HEK293 (cell line): ENCODE results near the gene WFS1.

Experiments used
- GLI2 ChIP-seq: fragments of 450-650 bp; formaldehyde crosslinking; IDR thresholded peaks from 2 replicates; pipeline ENCODE4; 2017; ENCODE audit warnings: missing biosample characterization, missing genetic modification characterization, low read depth, borderline replicate concordance
- GLIS1 ChIP-seq: fragments of 450-650 bp; formaldehyde crosslinking; IDR thresholded peaks from 2 replicates; pipeline ENCODE4 v1.5.1; 2016; ENCODE audit warnings: missing biosample characterization, missing genetic modification characterization
- SP3 ChIP-seq: fragments of 450-650 bp; formaldehyde crosslinking; IDR thresholded peaks from 2 replicates; pipeline ENCODE4 v1.5.1; 2016; ENCODE audit warnings: missing biosample characterization, missing genetic modification characterization
- WT1 ChIP-seq: fragments of 450-650 bp; formaldehyde crosslinking; IDR thresholded peaks from 2 replicates; pipeline ENCODE4 v1.5.1; 2016; ENCODE audit warnings: missing biosample characterization, missing genetic modification characterization
- ZBTB20 ChIP-seq: fragments of 450-650 bp; formaldehyde crosslinking; IDR thresholded peaks from 2 replicates; pipeline ENCODE4 v1.5.1; 2016; ENCODE audit warnings: missing biosample characterization, missing genetic modification characterization
- ZBTB8A ChIP-seq: fragments of 450-650 bp; formaldehyde crosslinking; IDR thresholded peaks from 2 replicates; pipeline ENCODE4 v1.5.1; 2016; ENCODE audit warnings: missing biosample characterization, missing genetic modification characterization
- ZFHX2 ChIP-seq: fragments of 450-650 bp; formaldehyde crosslinking; conservative IDR thresholded peaks from 2 replicates; pipeline ENCODE4 v1.5.1; 2016; ENCODE audit warnings: missing biosample characterization, missing genetic modification characterization
- ZNF155 ChIP-seq: fragments of 450-650 bp; formaldehyde crosslinking; IDR thresholded peaks from 2 replicates; pipeline ENCODE4 v1.5.1; 2016; ENCODE audit warnings: missing biosample characterization, missing genetic modification characterization
- ZNF239 ChIP-seq: fragments of 450-650 bp; formaldehyde crosslinking; IDR thresholded peaks from 2 replicates; pipeline ENCODE4 v1.5.1; 2016; ENCODE audit warnings: missing biosample characterization, missing genetic modification characterization
- ZNF341 ChIP-seq: fragments of 450-650 bp; formaldehyde crosslinking; IDR thresholded peaks from 2 replicates; pipeline ENCODE4; 2016; ENCODE audit warnings: low read depth, missing biosample characterization, missing genetic modification characterization
- ZNF404 ChIP-seq: fragments of 450-650 bp; formaldehyde crosslinking; IDR thresholded peaks from 2 replicates; pipeline ENCODE4 v1.5.1; 2017; ENCODE audit warnings: missing biosample characterization, missing genetic modification characterization
- ZNF514 ChIP-seq: fragments of 450-650 bp; formaldehyde crosslinking; IDR thresholded peaks from 2 replicates; pipeline ENCODE4 v1.5.1; 2016; ENCODE audit warnings: missing biosample characterization, missing genetic modification characterization
- ZNF701 ChIP-seq: fragments of 450-650 bp; formaldehyde crosslinking; IDR thresholded peaks from 2 replicates; pipeline ENCODE4 v1.5.1; 2016; ENCODE audit warnings: missing biosample characterization, missing genetic modification characterization
- ZXDB ChIP-seq: fragments of 450-650 bp; formaldehyde crosslinking; IDR thresholded peaks from 2 replicates; pipeline ENCODE4 v1.5.1; 2016; ENCODE audit warnings: missing biosample characterization, missing genetic modification characterization
- TF ChIP-seq, protein P1 (sequence below): IDR thresholded peaks from 2 replicates; pipeline ENCODE4 v1.6.1; 2011; ENCODE audit warnings: mild to moderate bottlenecking, low read depth, low read length, borderline replicate concordance
- TF ChIP-seq, protein P2 (sequence below): fragments of 450-650 bp; formaldehyde crosslinking; IDR thresholded peaks from 2 replicates; pipeline ENCODE4 v1.5.1; 2016; ENCODE audit warnings: missing biosample characterization, missing genetic modification characterization
- TF ChIP-seq, protein P3 (sequence below): fragments of 450-650 bp; formaldehyde crosslinking; IDR thresholded peaks from 2 replicates; pipeline ENCODE4 v1.5.1; 2016; ENCODE audit warnings: missing biosample characterization, missing genetic modification characterization
- TF ChIP-seq, protein P4 (sequence below): fragments of 450-650 bp; formaldehyde crosslinking; IDR thresholded peaks from 2 replicates; pipeline ENCODE4 v1.5.1; 2016; ENCODE audit warnings: missing biosample characterization, missing genetic modification characterization
- TF ChIP-seq, protein P5 (sequence below): fragments of 450-650 bp; formaldehyde crosslinking; IDR thresholded peaks from 2 replicates; pipeline ENCODE4 v1.5.1; 2017; ENCODE audit warnings: missing biosample characterization, missing genetic modification characterization

WFS1 gene

DNA sequence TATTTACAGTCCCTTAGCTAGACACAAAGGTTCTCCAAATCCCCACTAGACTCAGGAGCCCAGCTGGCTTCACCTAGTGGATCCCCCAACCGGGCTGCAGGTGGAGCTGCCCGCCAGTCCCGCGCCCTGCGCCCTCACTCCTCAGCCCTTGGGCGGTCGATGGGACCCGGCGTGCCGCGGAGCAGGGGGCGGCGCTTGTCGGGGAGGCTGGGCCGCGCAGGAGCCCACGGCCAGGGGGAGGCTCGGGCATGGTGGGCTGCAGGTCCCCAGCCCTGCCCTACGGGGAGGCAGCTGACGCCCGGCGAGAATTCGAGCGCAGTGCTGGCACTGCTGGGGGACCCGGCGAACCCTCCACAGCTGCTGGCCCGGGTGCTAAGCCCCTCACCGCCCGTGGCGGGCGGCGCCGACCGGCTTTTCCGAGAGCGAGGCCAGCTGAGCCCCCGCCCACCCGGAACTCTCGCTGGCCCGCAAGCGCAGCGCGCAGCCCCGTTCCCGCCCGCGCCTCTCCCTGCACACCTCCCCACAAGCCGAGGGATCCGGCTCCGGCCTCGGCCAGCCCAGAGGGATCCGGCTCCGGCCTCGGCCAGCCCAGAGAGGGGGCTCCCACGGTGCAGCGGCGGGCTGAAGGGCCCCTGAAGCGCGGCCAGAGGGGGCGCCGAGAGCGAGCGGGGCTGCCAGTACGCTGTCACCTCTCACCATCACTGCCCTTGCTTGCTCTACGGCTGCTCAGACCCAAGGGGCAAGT lies 39.4 kb downstream of the WFS1 start (continued):
- TF ChIP-seq ZFHX2 (tag by site-specific recombination): peak; percentile 55; the same call in 1 of the 2 replicates
- peak; percentile 43; the same call in 1 of the 2 replicates for TF ChIP-seq SP3 (tag by site-specific recombination)
- no peak for TF ChIP-seq GLI2 (tag by site-specific recombination)
- no peak for TF ChIP-seq ZXDB (tag by site-specific recombination)
- TF ChIP-seq ZNF701 (tag by site-specific recombination): no peak
- TF ChIP-seq, protein P1, sequence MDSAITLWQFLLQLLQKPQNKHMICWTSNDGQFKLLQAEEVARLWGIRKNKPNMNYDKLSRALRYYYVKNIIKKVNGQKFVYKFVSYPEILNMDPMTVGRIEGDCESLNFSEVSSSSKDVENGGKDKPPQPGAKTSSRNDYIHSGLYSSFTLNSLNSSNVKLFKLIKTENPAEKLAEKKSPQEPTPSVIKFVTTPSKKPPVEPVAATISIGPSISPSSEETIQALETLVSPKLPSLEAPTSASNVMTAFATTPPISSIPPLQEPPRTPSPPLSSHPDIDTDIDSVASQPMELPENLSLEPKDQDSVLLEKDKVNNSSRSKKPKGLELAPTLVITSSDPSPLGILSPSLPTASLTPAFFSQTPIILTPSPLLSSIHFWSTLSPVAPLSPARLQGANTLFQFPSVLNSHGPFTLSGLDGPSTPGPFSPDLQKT: no peak
- TF ChIP-seq, protein P2, sequence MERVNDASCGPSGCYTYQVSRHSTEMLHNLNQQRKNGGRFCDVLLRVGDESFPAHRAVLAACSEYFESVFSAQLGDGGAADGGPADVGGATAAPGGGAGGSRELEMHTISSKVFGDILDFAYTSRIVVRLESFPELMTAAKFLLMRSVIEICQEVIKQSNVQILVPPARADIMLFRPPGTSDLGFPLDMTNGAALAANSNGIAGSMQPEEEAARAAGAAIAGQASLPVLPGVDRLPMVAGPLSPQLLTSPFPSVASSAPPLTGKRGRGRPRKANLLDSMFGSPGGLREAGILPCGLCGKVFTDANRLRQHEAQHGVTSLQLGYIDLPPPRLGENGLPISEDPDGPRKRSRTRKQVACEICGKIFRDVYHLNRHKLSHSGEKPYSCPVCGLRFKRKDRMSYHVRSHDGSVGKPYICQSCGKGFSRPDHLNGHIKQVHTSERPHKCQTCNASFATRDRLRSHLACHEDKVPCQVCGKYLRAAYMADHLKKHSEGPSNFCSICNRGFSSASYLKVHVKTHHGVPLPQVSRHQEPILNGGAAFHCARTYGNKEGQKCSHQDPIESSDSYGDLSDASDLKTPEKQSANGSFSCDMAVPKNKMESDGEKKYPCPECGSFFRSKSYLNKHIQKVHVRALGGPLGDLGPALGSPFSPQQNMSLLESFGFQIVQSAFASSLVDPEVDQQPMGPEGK (tag by site-specific recombination): peak; percentile 47; the same call in 1 of the 2 replicates
- TF ChIP-seq WT1 (tag by site-specific recombination): no peak
- TF ChIP-seq ZBTB8A (tag by site-specific recombination): peak; percentile 94
- TF ChIP-seq, protein P3, sequence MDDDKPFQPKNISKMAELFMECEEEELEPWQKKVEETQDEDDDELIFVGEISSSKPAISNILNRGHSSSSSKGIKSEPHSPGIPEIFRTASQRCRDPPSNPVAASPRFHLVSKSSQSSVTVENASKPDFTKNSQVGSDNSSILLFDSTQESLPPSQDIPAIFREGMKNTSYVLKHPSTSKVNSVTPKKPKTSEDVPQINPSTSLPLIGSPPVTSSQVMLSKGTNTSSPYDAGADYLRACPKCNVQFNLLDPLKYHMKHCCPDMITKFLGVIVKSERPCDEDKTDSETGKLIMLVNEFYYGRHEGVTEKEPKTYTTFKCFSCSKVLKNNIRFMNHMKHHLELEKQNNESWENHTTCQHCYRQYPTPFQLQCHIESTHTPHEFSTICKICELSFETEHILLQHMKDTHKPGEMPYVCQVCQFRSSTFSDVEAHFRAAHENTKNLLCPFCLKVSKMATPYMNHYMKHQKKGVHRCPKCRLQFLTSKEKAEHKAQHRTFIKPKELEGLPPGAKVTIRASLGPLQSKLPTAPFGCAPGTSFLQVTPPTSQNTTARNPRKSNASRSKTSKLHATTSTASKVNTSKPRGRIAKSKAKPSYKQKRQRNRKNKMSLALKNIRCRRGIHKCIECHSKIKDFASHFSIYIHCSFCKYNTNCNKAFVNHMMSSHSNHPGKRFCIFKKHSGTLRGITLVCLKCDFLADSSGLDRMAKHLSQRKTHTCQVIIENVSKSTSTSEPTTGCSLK: no peak
- peak; percentile 25; the same call in 1 of the 2 replicates for TF ChIP-seq GLIS1 (tag by site-specific recombination)
- TF ChIP-seq, protein P4, sequence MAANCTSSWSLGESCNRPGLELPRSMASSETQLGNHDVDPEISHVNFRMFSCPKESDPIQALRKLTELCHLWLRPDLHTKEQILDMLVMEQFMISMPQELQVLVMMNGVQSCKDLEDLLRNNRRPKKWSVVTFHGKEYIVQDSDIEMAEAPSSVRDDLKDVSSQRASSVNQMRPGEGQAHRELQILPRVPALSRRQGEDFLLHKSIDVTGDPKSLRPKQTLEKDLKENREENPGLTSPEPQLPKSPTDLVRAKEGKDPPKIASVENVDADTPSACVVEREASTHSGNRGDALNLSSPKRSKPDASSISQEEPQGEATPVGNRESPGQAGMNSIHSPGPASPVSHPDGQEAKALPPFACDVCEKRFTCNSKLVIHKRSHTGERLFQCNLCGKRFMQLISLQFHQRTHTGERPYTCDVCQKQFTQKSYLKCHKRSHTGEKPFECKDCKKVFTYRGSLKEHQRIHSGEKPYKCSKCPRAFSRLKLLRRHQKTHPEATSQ (tag by site-specific recombination): 0 out of 2 replicates have a peak, but pooled peaks have one; percentile 55
- TF ChIP-seq, protein P5, sequence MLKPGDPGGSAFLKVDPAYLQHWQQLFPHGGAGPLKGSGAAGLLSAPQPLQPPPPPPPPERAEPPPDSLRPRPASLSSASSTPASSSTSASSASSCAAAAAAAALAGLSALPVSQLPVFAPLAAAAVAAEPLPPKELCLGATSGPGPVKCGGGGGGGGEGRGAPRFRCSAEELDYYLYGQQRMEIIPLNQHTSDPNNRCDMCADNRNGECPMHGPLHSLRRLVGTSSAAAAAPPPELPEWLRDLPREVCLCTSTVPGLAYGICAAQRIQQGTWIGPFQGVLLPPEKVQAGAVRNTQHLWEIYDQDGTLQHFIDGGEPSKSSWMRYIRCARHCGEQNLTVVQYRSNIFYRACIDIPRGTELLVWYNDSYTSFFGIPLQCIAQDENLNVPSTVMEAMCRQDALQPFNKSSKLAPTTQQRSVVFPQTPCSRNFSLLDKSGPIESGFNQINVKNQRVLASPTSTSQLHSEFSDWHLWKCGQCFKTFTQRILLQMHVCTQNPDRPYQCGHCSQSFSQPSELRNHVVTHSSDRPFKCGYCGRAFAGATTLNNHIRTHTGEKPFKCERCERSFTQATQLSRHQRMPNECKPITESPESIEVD (tag by site-specific recombination): no peak
- peak; percentile 71 for TF ChIP-seq ZNF341 (tag by site-specific recombination)
- TF ChIP-seq ZNF514 (tag by site-specific recombination): no peak
- TF ChIP-seq ZNF155 (tag by site-specific recombination): no peak
- TF ChIP-seq ZNF404: no peak
- peak; percentile 34; the same call in 1 of the 2 replicates for TF ChIP-seq ZBTB20
- TF ChIP-seq ZNF239: no peak
